DMS53 (cell line): Measurements from ENCODE around the gene TRPM1.

Experiments used
- DNase-seq: peaks from one replicate; lab custom pipeline; 2025; lab: John Stamatoyannopoulos, UW

The TRPM1 gene

GRCh38 chr15:31083370-31083780, 18.1 kb downstream of the TRPM1 start:
- peak; percentile 16 for DNase-seq

DNA sequence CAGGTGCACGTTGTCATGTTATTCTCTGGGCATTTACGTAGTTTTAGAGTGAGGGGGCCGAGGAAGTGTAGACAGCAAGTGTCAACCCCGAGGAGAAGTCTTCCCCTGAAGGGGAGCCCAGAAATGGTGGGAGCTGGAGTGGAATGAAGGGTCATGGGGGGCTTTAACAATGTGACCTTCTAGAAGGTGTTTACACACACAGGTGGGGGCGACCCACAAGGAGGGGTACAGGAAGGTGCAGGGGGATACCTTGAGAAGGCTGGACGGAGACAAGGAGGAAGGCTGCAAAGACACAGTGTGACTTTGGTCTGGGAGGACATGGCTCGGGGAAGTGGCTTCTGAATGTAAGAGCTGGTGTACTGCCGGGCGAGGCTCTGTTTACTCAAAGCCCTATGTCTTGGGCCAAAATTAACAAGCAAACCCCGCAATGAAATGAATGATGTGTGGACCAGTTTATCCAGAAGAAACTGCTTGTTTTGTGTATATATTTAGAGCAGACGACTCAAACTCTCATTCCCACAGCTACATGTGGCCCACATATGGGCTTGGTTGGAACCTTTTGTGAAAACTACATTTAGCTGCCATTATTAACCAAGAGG, 18.7 kb downstream of the TRPM1 start:
- no peak for DNase-seq

DNA sequence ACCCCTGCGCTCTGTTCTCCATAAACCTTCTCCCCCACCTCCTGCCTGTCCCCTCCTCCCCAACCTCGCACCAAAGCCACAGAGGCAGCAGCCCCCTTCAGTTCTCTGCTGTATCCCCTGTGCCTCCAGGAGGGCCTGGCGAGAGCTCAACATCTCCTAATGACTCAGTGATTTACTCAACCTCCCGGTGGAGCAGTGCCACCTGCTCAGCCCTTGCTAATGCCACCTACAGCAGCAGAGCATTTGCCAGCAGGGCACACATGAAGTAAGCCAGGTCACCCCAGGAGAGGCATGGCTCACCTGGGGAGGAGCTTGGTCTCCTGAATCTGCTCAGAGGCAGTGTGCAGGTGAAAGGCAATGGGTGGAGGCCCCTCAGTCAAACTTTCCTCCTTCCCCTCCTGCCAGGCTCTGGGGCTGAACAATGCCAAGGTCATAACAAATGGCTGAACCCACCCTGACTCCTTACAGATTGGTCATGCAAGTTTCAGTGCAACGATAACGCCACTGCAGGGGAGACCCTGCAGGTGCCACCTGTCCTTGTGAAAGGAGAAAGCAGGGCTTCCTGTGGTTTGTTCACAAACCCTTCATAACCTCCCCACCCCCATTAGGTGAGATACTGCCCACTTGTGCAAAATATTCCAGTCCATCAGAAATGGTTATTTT, 19.8 kb downstream of the TRPM1 start:
- DNase-seq, result peak; percentile 48

DNA sequence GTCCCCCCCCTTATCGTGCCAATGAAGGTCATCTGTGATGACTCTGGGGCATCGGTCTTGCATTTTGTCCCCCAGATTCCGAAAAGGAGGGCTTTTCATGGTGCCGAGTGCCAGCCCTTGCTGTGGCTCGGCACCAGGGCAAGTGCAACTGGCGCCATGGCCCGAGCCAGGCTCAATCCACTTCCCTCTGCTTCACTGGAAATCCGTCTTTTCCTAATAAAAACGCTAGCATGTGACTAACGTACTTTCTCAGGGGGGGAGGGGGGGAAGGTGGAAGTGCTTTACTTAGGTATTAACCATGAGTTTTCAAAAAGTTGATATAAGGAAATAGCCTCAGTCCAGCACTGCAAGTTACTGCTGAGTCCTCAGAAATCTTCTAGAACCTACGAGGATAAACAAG, 20.5 kb downstream of the TRPM1 start:
- DNase-seq, result no peak

DNA sequence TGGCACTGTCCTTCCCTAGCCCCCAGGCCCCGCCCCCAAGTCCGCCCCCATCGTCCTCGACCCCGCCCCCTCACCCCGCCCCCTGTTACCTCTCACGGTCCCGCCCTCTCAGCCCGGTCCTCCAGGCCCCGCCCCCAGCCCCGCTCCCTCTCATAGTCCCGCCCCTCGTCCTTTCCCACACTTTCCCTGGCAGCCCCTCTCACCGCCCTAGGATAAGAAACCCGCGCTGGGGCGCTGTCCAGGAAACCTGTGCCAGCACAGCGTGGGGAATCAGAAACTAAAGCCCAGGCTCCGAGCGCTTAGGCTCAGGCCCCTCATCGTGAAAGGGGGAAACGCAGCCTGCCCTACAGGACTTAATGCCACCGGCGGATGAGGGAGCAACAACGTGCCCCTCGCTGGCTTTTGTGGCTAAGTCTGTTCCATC, 20.9 kb downstream of the TRPM1 start:
- DNase-seq, result peak; percentile 24

- no peak for DNase-seq
These were observed 22.0 kb downstream of the TRPM1 start for GRCh38 chr15:31079519-31079918.

DNA sequence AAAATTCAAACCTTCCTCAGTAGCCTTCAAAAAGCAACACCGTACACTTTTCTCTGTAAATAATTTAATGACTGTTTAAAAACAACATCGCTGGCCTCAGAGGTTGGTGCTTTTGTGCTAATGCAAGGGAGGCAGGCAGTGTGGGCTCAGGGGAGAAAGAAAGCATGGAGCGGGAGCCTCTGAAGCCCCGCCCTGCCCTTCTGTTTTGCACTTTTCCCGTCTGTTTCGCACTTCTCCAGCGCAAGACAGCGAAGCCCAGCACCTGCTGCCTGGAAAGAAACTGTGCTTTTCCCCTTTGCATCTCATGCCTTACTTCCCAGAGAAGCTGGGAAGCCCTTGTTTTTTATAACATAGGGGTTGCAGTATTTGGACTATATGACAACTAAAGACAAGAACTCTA, 23.1 kb downstream of the TRPM1 start:
- DNase-seq, result no peak

DNA sequence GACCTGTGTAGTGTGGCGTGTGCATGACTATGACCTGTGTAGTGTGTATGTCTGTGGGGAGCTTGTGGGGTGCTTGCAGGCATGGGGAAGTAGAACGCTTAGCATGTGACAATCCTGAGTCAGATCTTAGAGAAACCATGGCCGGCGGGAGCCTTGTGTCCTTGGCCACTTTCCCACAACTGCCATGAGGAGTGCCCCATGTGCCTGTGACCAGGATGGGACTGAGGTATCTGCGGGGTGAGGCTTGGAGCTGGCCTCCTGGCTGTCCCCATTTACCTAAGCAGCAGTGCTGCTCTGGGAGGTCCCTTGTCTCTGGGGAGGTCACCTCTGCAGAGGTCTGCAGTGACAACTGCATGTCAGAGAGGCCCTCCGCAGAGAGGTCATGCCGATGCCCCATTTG, 23.6 kb downstream of the TRPM1 start:
- no peak for DNase-seq

GRCh38 chr15:31077181-31077580, 24.3 kb downstream of the TRPM1 start:
- DNase-seq, result peak; percentile 45

GRCh38 chr15:31074321-31074720, 27.2 kb downstream of the TRPM1 start:
- DNase-seq, result no peak

DNA sequence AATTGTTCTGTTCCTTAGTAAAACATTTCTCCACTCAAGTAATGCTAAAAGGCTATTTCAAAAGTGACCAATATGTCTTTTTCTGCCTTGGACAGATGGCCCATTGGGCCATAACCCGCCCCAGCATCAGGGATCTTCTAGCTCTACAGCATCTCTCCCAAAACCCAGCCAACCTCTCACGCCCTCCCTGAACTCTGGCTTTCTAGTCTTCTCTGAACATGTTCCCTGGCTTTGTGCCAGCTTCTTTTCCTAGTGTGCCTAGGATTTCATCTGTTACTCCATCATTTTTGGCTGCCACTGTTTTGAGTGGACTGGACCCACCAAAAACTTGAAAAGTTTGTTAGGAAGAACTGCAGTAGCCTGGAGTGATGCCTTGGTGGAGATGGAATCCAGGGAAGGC, 30.7 kb downstream of the TRPM1 start:
- DNase-seq, result no peak

- no peak for DNase-seq
These were observed 32.0 kb downstream of the TRPM1 start for GRCh38 chr15:31069360-31070000.

- no peak for DNase-seq
These were observed 33.5 kb downstream of the TRPM1 start for GRCh38 chr15:31067890-31068603.

GRCh38 chr15:31065824-31066223, 35.7 kb downstream of the TRPM1 start:
- no peak for DNase-seq

- DNase-seq, result no peak
These were observed 38.6 kb downstream of the TRPM1 start for GRCh38 chr15:31062911-31063310.

DNA sequence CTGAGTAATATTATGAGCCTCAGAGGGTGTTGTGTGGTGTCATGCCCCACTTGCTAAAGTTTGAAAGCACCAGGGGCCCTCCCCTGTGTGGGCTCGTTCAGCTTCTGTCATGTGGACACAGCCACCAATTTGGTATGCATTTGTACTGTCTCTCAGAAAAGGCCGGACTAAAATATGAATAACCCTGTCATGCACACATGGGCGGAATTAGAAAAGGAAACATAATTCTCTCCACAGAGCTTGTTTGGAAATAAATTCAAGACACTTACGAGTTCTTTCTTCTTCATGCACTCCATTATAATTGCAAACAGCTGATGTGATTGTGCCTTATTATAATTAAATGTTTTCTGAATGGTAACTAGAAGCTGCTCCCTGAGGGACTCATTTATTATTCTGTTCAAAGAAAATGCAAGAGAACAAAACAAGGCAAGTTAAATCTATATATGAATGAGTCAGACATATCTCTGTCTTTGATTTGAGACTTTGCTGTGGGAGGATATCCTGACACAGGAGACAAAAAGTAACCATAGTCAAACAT, 39.1 kb downstream of the TRPM1 start:
- no peak for DNase-seq

DNA sequence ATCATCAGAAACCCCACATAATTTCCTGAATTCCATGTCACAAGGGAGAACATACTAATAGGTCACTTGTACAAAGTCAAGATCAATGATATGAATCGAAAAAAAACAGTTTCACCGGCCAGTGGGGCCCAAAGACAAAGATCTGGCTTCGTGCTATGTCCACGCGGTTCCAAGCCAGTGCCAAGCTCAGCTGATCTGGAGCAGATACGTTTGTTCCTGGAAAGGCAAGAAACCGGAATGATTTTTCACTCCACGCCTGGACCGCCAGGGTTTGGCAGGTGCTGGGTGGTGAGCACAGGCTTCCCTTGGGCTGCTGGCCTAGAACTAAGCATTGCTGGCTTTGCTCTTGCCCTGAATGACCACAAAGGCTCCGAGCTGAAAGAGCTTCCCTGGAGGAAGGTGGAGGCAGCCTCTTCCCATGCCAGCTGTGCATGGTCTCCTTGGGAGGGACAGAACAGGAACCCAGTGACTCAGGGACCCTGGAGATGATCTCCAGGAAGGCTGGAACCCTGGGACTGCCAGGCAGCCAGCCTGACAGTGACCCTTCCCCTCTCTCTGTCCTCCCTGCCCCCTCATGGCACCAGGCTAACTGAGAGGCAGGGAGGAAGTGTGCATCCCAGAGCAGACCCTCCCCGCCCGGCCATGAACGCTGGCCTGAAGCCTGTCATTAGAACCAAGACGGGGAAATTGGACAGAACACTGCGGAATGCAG, 40.9 kb downstream of the TRPM1 start:
- DNase-seq, result no peak

GRCh38 chr15:31058236-31058962, 43.1 kb downstream of the TRPM1 start:
- DNase-seq, result no peak

GRCh38 chr15:31051496-31052080, 49.9 kb downstream of the TRPM1 start:
- DNase-seq, result no peak

DNA sequence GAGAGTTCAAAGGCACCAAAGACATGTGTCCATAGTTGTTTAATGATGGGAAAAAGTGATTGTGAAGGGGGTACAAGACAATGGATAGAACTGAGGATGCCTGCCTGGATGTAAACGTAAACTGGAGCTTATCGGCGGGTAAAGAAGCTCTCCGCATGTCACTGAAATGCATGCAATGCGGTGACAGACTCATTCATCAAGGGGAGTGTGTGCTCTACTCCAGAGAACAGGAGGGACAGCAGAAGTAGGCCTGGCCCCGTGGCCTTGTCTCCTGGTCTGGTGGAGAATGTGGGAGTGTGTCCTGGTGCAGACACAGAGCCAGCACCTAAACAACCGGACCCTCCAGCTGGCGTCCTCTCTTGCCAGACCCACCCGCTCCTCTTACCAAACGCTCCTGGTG, 50.6 kb downstream of the TRPM1 start:
- DNase-seq, result no peak
